ENCODE measurements around the gene TBC1D2B.

Gene TBC1D2B

GRCh38 chr15:78033864-78034263 is 43.6 kb downstream of the TBC1D2B start:
- TF ChIP-seq GATA3 (IDR thresholded peaks at IDR 0.05; ENCODE audit: low read depth, low read length) (no peak), GATA2 (IDR thresholded peaks at IDR 0.05; ENCODE audit: low read depth, low read length) (no peak)

GRCh38 chr15:78032671-78033070 is 44.8 kb downstream of the TBC1D2B start:
- no peak for TF ChIP-seq GATA3 (IDR thresholded peaks at IDR 0.05; ENCODE audit: low read depth, low read length)
- TF ChIP-seq GATA2 (IDR thresholded peaks at IDR 0.05; ENCODE audit: low read depth, low read length): no peak

- TF ChIP-seq GATA3 (IDR thresholded peaks at IDR 0.05; ENCODE audit: low read depth, low read length): no peak
- no peak for TF ChIP-seq GATA2 (IDR thresholded peaks at IDR 0.05; ENCODE audit: low read depth, low read length)
Observed at GRCh38 chr15:78024883-78025282, 52.6 kb downstream of the TBC1D2B start.

- TF ChIP-seq GATA3 (IDR thresholded peaks at IDR 0.05; ENCODE audit: low read depth, low read length) (no peak), GATA2 (IDR thresholded peaks at IDR 0.05; ENCODE audit: low read depth, low read length) (no peak)
Observed at GRCh38 chr15:78024519-78024870, 53.0 kb downstream of the TBC1D2B start.

- TF ChIP-seq GATA3 (IDR thresholded peaks at IDR 0.05; ENCODE audit: low read depth, low read length) (no peak), GATA2 (IDR thresholded peaks at IDR 0.05; ENCODE audit: low read depth, low read length) (no peak)
Observed at GRCh38 chr15:78023865-78024518, 53.5 kb downstream of the TBC1D2B start.

- no peak for TF ChIP-seq GATA3 (IDR thresholded peaks at IDR 0.05; ENCODE audit: low read depth, low read length)
- TF ChIP-seq GATA2 (IDR thresholded peaks at IDR 0.05; ENCODE audit: low read depth, low read length): no peak
Observed at GRCh38 chr15:78023081-78023665, 54.3 kb downstream of the TBC1D2B start.

- TF ChIP-seq GATA3 (IDR thresholded peaks at IDR 0.05; ENCODE audit: low read depth, low read length) (no peak), GATA2 (IDR thresholded peaks at IDR 0.05; ENCODE audit: low read depth, low read length) (no peak)
Observed at GRCh38 chr15:78021761-78022160, 55.8 kb downstream of the TBC1D2B start.

- TF ChIP-seq GATA3 (IDR thresholded peaks at IDR 0.05; ENCODE audit: low read depth, low read length) (no peak), GATA2 (IDR thresholded peaks at IDR 0.05; ENCODE audit: low read depth, low read length) (no peak)
Observed at GRCh38 chr15:78020007-78020406, 57.5 kb downstream of the TBC1D2B start.

GRCh38 chr15:78018946-78019644 is 58.4 kb downstream of the TBC1D2B start:
- TF ChIP-seq GATA3 (IDR thresholded peaks at IDR 0.05; ENCODE audit: low read depth, low read length) (no peak), GATA2 (IDR thresholded peaks at IDR 0.05; ENCODE audit: low read depth, low read length) (no peak)

GRCh38 chr15:78018445-78018844 is 59.1 kb downstream of the TBC1D2B start:
- TF ChIP-seq GATA2 (IDR thresholded peaks at IDR 0.05; ENCODE audit: low read depth, low read length) (no peak), GATA3 (IDR thresholded peaks at IDR 0.05; ENCODE audit: low read depth, low read length) (no peak)

- TF ChIP-seq GATA2 (IDR thresholded peaks at IDR 0.05; ENCODE audit: low read depth, low read length) (peak; percentile 24; the same call in 1 of the 2 replicates), GATA3 (IDR thresholded peaks at IDR 0.05; ENCODE audit: low read depth, low read length) (no peak)
Observed at GRCh38 chr15:78016860-78017259, 60.7 kb downstream of the TBC1D2B start.

- TF ChIP-seq GATA3 (IDR thresholded peaks at IDR 0.05; ENCODE audit: low read depth, low read length) (no peak), GATA2 (IDR thresholded peaks at IDR 0.05; ENCODE audit: low read depth, low read length) (no peak)
Observed at GRCh38 chr15:78012643-78013077, 64.9 kb downstream of the TBC1D2B start.

- no peak for TF ChIP-seq GATA3 (IDR thresholded peaks at IDR 0.05; ENCODE audit: low read depth, low read length)
- no peak for TF ChIP-seq GATA2 (IDR thresholded peaks at IDR 0.05; ENCODE audit: low read depth, low read length)
Observed at GRCh38 chr15:78010067-78010466, 67.4 kb downstream of the TBC1D2B start.

GRCh38 chr15:78007964-78008886 is 69.3 kb downstream of the TBC1D2B start:
- TF ChIP-seq GATA2 (IDR thresholded peaks at IDR 0.05; ENCODE audit: low read depth, low read length): no peak
- no peak for TF ChIP-seq GATA3 (IDR thresholded peaks at IDR 0.05; ENCODE audit: low read depth, low read length)
